ENCODE data around the gene RASIP1. TPM values are rescaled to one million over a fixed set of nuclear protein-coding genes. Genes with fewer than 3 reads are reported as not detected.

RASIP1 gene
- total RNA-seq, 1 donor from 2014 or later = 6.5 TPM

- no peak for DNase-seq
These were observed 15.8 kb upstream of the RASIP1 start for GRCh38 chr19:48756212-48756611.

GRCh38 chr19:48755787-48756186 is 15.4 kb upstream of the RASIP1 start:
- no peak for DNase-seq

GRCh38 chr19:48755084-48755641 is 14.8 kb upstream of the RASIP1 start, which contains the start of gene FGF21:
Gene FGF21 (plus strand): TSS chr19:48755524. CDS start chr19:48756237, 713 bp downstream.
- no peak for DNase-seq

GRCh38 chr19:48752496-48753365 is 12.3 kb upstream of the RASIP1 start, which contains the start of gene FUT1:
Gene FUT1 (minus strand): TSS chr19:48752641. CDS start chr19:48751281, 1,360 bp downstream.
- DNase-seq = no peak

GRCh38 chr19:48751845-48752495 is 11.6 kb upstream of the RASIP1 start:
- no peak for DNase-seq

GRCh38 chr19:48750771-48751504 is 10.5 kb upstream of the RASIP1 start:
- no peak for DNase-seq

GRCh38 chr19:48750351-48750750 is 9.9 kb upstream of the RASIP1 start:
- no peak for DNase-seq

- DNase-seq = no peak
These were observed 9.3 kb upstream of the RASIP1 start for GRCh38 chr19:48749571-48750198.

- DNase-seq = peak; percentile 72
These were observed 6.5 kb upstream of the RASIP1 start, which contains the start of gene IZUMO1 for GRCh38 chr19:48746738-48747575. Gene IZUMO1 (minus strand): TSS chr19:48746909. CDS start chr19:48745859, 1,050 bp downstream.

GRCh38 chr19:48746110-48746509 is 5.7 kb upstream of the RASIP1 start:
- DNase-seq = no peak

GRCh38 chr19:48745208-48745995 is 5.0 kb upstream of the RASIP1 start:
- DNase-seq = no peak

GRCh38 chr19:48742096-48742495 is 1.7 kb upstream of the RASIP1 start:
- no peak for DNase-seq

GRCh38 chr19:48741129-48741999 is 954 bp upstream of the RASIP1 start:
- DNase-seq = no peak

GRCh38 chr19:48739404-48740163 is 826 bp downstream of the RASIP1 start:
- DNase-seq = no peak

- peak; percentile 62 for DNase-seq
These were observed 1.6 kb downstream of the RASIP1 start for GRCh38 chr19:48738557-48739403.

GRCh38 chr19:48737360-48737998 is 2.9 kb downstream of the RASIP1 start:
- no peak for DNase-seq
